Kidney epithelial cell (primary cell): ENCODE measurements around the gene PSMB9. TPM values are rescaled to one million over a fixed set of nuclear protein-coding genes. Genes with fewer than 3 reads are reported as not detected.

Experiments used
- DNase-seq: peaks from one replicate; pipeline ENCODE4 v3.0.0-alpha.2; 2010; ENCODE audit warnings: low read depth
- H3K27me3 ChIP-seq: 2 replicates; pipeline ENCODE4 v1.6.0; 2011; ENCODE audit warnings: low read length; ENCODE audit not compliant: control insufficient read depth, insufficient read depth
- H3K36me3 ChIP-seq: 2 replicates; pipeline ENCODE4 v1.5.1; 2011; ENCODE audit warnings: low read length; ENCODE audit not compliant: control insufficient read depth, insufficient read depth
- H3K4me3 ChIP-seq: 2 replicates; pipeline ENCODE4 v1.5.1; 2011; ENCODE audit warnings: low read depth, mild to moderate bottlenecking, control low read depth, low read length
- total RNA-seq: library from RNA; depleted of rRNA; stranded (reverse); fragments of >200 nt; gene quantifications from 2 replicates; pipeline ENCODE4 v1.2.3, GENCODE V29; 2015
- TF ChIP-seq, protein P1 (sequence below): IDR thresholded peaks from 2 replicates; pipeline ENCODE4 v1.5.1; 2011; ENCODE audit warnings: mild to moderate bottlenecking, moderate library complexity, low read length, control low read depth, inconsistent platforms; ENCODE audit not compliant: insufficient read depth, poor library complexity, severe bottlenecking

PSMB9 gene
- total RNA-seq, 1 donor from 2014 or later, result 23.0 TPM

DNA sequence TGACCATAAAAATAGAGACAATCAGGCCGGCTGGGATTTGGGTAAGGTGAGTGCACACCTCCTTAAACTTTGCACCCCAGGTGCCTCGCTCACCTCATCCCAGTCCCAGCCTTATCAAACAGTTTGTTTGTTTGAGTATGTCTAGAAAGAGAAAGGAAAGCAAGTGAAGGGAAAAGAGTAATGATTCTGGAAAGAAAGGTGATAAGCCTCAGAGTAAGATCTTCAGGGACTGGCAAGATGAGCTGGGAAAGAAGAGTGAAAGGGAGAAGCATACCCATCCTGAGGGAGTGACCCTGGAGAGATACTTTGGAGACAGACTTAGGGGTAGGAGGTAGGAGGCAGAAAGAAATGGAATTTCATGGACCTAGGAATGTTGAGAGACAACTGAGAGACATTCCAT lies 17.1 kb upstream of the PSMB9 start:
- Histone ChIP-seq H3K4me3 (no peak overlapping the region), H3K27me3 (no peaks in the 10 kb centered on the region), H3K36me3 (peaks cover 1% of the 10 kb centered on the region)
- TF ChIP-seq, protein P1, sequence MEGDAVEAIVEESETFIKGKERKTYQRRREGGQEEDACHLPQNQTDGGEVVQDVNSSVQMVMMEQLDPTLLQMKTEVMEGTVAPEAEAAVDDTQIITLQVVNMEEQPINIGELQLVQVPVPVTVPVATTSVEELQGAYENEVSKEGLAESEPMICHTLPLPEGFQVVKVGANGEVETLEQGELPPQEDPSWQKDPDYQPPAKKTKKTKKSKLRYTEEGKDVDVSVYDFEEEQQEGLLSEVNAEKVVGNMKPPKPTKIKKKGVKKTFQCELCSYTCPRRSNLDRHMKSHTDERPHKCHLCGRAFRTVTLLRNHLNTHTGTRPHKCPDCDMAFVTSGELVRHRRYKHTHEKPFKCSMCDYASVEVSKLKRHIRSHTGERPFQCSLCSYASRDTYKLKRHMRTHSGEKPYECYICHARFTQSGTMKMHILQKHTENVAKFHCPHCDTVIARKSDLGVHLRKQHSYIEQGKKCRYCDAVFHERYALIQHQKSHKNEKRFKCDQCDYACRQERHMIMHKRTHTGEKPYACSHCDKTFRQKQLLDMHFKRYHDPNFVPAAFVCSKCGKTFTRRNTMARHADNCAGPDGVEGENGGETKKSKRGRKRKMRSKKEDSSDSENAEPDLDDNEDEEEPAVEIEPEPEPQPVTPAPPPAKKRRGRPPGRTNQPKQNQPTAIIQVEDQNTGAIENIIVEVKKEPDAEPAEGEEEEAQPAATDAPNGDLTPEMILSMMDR, result no peak
- DNase-seq, result no peak

DNA sequence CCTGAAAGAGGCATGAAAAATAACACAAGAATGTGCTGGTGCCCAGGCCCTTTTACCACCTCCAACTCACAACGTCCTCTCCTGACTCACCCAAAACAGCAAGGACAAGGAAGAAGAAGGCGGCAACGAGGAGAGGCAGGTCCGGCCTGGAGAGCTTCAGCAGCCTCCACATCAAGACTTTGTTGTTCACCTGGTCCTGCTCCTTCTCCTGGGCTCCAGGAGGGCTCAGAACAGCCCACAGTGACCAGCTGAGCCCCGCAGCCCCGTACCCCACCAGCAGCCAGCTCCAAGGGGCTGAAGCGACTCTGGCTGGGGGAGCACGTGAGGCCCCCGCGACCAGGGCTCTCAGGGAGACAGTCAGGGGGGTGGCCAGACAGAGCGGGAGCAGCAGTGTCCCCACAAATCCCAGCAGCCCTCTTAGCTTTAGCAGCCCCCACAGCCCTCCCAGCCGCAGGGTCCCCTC lies 16.3 kb upstream of the PSMB9 start:
- Histone ChIP-seq H3K27me3 (no peaks in the 10 kb centered on the region), H3K36me3 (no peaks in the 10 kb centered on the region), H3K4me3 (peak overlapping the region; percentile 93)
- no peak for DNase-seq
- TF ChIP-seq, protein P1, result no peak

GRCh38 chr6:32838114-32838958 lies 15.7 kb upstream of the PSMB9 start, which contains the start of gene TAP2:
Gene TAP2, minus strand, starts transcription at chr6:32838739. Its CDS starts 506 bp downstream, at chr6:32838233.
- no peak for DNase-seq
- TF ChIP-seq, protein P1, result peak; percentile 99
- Histone ChIP-seq H3K4me3 (peak within 1 kb of the TSS; percentile 93), H3K36me3 (no peaks in the 10 kb centered on the region), H3K27me3 (no peaks in the 10 kb centered on the region)

GRCh38 chr6:32839356-32839755 lies 14.6 kb upstream of the PSMB9 start:
- no peak for DNase-seq
- TF ChIP-seq, protein P1, result no peak

GRCh38 chr6:32840604-32841246 lies 13.3 kb upstream of the PSMB9 start:
- Histone ChIP-seq H3K4me3 (no peak overlapping the region), H3K27me3 (no peaks in the 10 kb centered on the region), H3K36me3 (no peaks in the 10 kb centered on the region)
- TF ChIP-seq, protein P1, result no peak
- no peak for DNase-seq

More at GRCh38 chr6:32839356-32839755, 14.6 kb upstream of the PSMB9 start:
- no peaks in the 10 kb centered on the region for H3K27me3 ChIP-seq
- no peaks in the 10 kb centered on the region for H3K36me3 ChIP-seq
- no peak overlapping the region for H3K4me3 ChIP-seq
